IMR-90 (cell line): ENCODE measurements around the gene SPAAR. TPM values are rescaled to one million over a fixed set of nuclear protein-coding genes. Genes with fewer than 3 reads are reported as not detected.

ENCODE experiments used
- ATAC-seq: fragments of 200-7000 bp; cut with Tn5 transposase; 2 replicates; pipeline ENCODE4 v1.9.1; 2020; ENCODE audit warnings: low read depth, mild to moderate bottlenecking, moderate library complexity
- BruUV-seq: library from RNA; stranded (reverse); fragments of 400-500 nt; replicated peaks from 2 replicates; lab custom pipeline; 2021; lab: Mats Ljungman, UMichigan
- CTCF ChIA-PET: fragments of 300-600 bp; formaldehyde crosslinking; extraction: SDS; loops from one replicate; lab custom pipeline; 2021; ENCODE audit warnings: antibody characterized with exemption; lab: Yijun Ruan, JAX
- POLR2A ChIA-PET: fragments of 300-600 bp; sonication (Branson Sonifier 250); formaldehyde crosslinking; loops from one replicate; lab custom pipeline; 2022; ENCODE audit warnings: antibody characterized with exemption; ENCODE audit not compliant: unreplicated experiment; lab: Charles Lee
- DNase-seq: peaks from one replicate; pipeline ENCODE4 v3.0.0; 2013
- H2AFZ ChIP-seq: replicated peaks from 2 replicates; pipeline ENCODE3; 2013; ENCODE audit warnings: low read length, mild to moderate bottlenecking; ENCODE audit not compliant: poor library complexity
- H2AK5ac ChIP-seq: 2 replicates; pipeline ENCODE4 v1.6.1; 2013; ENCODE audit warnings: low read depth, low read length, inconsistent platforms
- H2AK9ac ChIP-seq: replicated peaks from 2 replicates; pipeline ENCODE3; 2013; ENCODE audit warnings: mild to moderate bottlenecking, low read depth, low read length, moderate library complexity; ENCODE audit not compliant: poor library complexity
- H2BK120ac ChIP-seq: 2 replicates; pipeline ENCODE4 v1.6.1; 2013; ENCODE audit warnings: low read depth, low read length, inconsistent platforms
- H2BK15ac ChIP-seq: 3 replicates; pipeline ENCODE4 v1.6.1; 2013; ENCODE audit warnings: low read depth, low read length, inconsistent platforms
- H2BK20ac ChIP-seq: 2 replicates; pipeline ENCODE4 v1.6.1; 2013; ENCODE audit warnings: low read depth, mild to moderate bottlenecking, inconsistent platforms, low read length, moderate library complexity
- H2BK5ac ChIP-seq: 2 replicates; pipeline ENCODE4 v1.6.1; 2013; ENCODE audit warnings: mild to moderate bottlenecking, low read depth, low read length, inconsistent platforms; ENCODE audit not compliant: poor library complexity, severe bottlenecking
- H3K14ac ChIP-seq: replicated peaks from 2 replicates; pipeline ENCODE4 v1.6.1; 2013; ENCODE audit warnings: low read depth, low read length, inconsistent platforms
- H3K18ac ChIP-seq: 2 replicates; pipeline ENCODE4 v1.6.1; 2013; ENCODE audit warnings: low read depth, low read length, control low read depth
- H3K23ac ChIP-seq: 2 replicates; pipeline ENCODE4 v1.6.1; 2013; ENCODE audit warnings: low read depth, low read length, inconsistent platforms
- H3K27ac ChIP-seq: 2 replicates; pipeline ENCODE4 v1.5.1; 2013; ENCODE audit warnings: mild to moderate bottlenecking, control low read depth, low read length; ENCODE audit not compliant: insufficient read depth
- H3K27me3 ChIP-seq: 2 replicates; pipeline ENCODE4 v1.6.1; 2013; ENCODE audit warnings: low read length; ENCODE audit not compliant: control insufficient read depth, insufficient read depth
- H3K36me3 ChIP-seq: 2 replicates; pipeline ENCODE4 v1.6.1; 2013; ENCODE audit warnings: low read length, mixed read lengths; ENCODE audit not compliant: control insufficient read depth, insufficient read depth
- H3K4ac ChIP-seq: 2 replicates; pipeline ENCODE4 v1.6.1; 2013; ENCODE audit warnings: low read depth, low read length, inconsistent platforms
- H3K4me1 ChIP-seq: 2 replicates; pipeline ENCODE4 v1.6.1; 2013; ENCODE audit warnings: low read length, mixed read lengths; ENCODE audit not compliant: control insufficient read depth, insufficient read depth
- H3K4me2 ChIP-seq: 2 replicates; pipeline ENCODE4 v1.6.1; 2013; ENCODE audit warnings: low read depth, mild to moderate bottlenecking, control low read depth, low read length, moderate library complexity
- H3K4me3 ChIP-seq: 2 replicates; pipeline ENCODE4 v1.5.1; 2013; ENCODE audit warnings: low read depth, mild to moderate bottlenecking, control low read depth, low read length, moderate library complexity; ENCODE audit not compliant: insufficient read depth
- H3K56ac ChIP-seq: 2 replicates; pipeline ENCODE4 v1.6.1; 2013; ENCODE audit warnings: low read length, inconsistent platforms; ENCODE audit not compliant: insufficient read depth; ENCODE audit errors: extremely low read depth
- H3K79me1 ChIP-seq, 2 experiments: 2 replicates each; pipeline ENCODE4 v1.6.1; 2013; ENCODE audit warnings: low read length in 2 of 2, inconsistent platforms in 1 of 2, low read depth in 1 of 2
- H3K9ac ChIP-seq: 2 replicates; pipeline ENCODE4 v1.6.1; 2013; ENCODE audit warnings: low read depth, low read length, control low read depth
- H3K9me1 ChIP-seq: 2 replicates; pipeline ENCODE4 v1.6.1; 2013; ENCODE audit warnings: low read length, inconsistent platforms; ENCODE audit not compliant: insufficient read depth
- H3K9me3 ChIP-seq: 2 replicates; pipeline ENCODE4 v1.6.1; 2013; ENCODE audit warnings: low read length; ENCODE audit not compliant: control insufficient read depth, insufficient read depth
- H4K20me1 ChIP-seq: 2 replicates; pipeline ENCODE4 v1.6.1; 2013; ENCODE audit warnings: low read length, inconsistent platforms; ENCODE audit not compliant: insufficient read depth
- H4K5ac ChIP-seq: 2 replicates; pipeline ENCODE4 v1.6.1; 2013; ENCODE audit warnings: mild to moderate bottlenecking, low read depth, low read length, control low read depth
- H4K8ac ChIP-seq, 2 experiments: 2 replicates each; pipeline ENCODE4 v1.6.1; 2013; ENCODE audit warnings: low read depth in 2 of 2, low read length in 2 of 2, control low read depth in 1 of 2, inconsistent platforms in 1 of 2
- H4K91ac ChIP-seq: 2 replicates; pipeline ENCODE4 v1.6.1; 2013; ENCODE audit warnings: low read depth, low read length, inconsistent platforms; ENCODE audit not compliant: insufficient read depth
- CEBPB ChIP-seq: IDR thresholded peaks from 2 replicates; pipeline ENCODE4 v1.6.1; 2012; ENCODE audit warnings: low read depth, low read length, improper control_type of control experiment
- dilution Hi-C: fragments of 300-500 bp; cut with HindIII; formaldehyde crosslinking; loops from one replicate; pipeline ENCODE4 v1.14.3; 2018; ENCODE audit warnings: low sequenced_read_pairs; ENCODE audit not compliant: unreplicated experiment
- in situ Hi-C: fragments of 300-500 bp; cut with MboI; formaldehyde crosslinking; loops from 3 replicates; pipeline ENCODE4 v1.14.3; 2019; ENCODE audit warnings: low sequenced_read_pairs, inconsistent platforms, mixed read lengths
- intact Hi-C: fragments of 100-400 bp; cut with micrococcal nuclease; formaldehyde crosslinking; loops from 2 replicates; pipeline ENCODE4 v1.10.0; 2022
- polyA plus RNA-seq, 3 experiments: library from polyadenylated mRNA; depleted of rRNA; stranded (reverse); fragments of >200 nt; gene quantifications; 2 replicates each; pipeline ENCODE4 v1.2.3, GENCODE V29; 2012; ENCODE audit warnings: low replicate concordance in 1 of 3
- total RNA-seq: library from RNA; depleted of rRNA; stranded (reverse); fragments of >200 nt; gene quantifications from 2 replicates; pipeline ENCODE4 v1.2.3, GENCODE V29; 2012
- TF ChIP-seq, protein P1 (sequence below): fragments of 150-350 bp; IDR thresholded peaks from 2 replicates; pipeline ENCODE4 v1.6.1; 2017; ENCODE audit warnings: mild to moderate bottlenecking, antibody characterized with exemption, low read length, low read depth

SPAAR gene
- total and polyA plus RNA-seq, 2 of the 4 experiments (the other 2 are of a cell fraction): 0.18 to 0.32 TPM

DNA sequence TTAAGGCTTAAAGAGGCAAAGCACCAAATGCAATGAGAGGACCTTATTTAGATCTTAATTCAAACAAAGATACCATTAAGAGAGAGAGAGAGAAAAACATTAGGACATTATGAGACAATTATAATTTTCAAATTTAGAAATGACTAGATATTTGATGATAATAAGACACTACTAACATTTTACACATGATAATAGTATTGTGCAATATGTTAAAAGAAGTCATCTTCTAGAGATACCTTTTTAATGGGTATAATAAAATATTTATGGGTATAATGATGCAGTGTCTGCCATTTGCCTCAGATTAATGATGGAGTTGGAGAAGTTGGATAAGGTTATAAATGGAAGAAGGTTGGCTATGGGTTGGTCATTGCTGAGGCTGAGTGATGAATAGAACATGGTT is 21.2 kb downstream of the SPAAR start:
- Histone ChIP-seq H2BK5ac (no peak overlapping the region), H3K56ac (no peak overlapping the region), H3K27me3 (no peaks in the 10 kb centered on the region), H4K8ac (no peak overlapping the region), H3K79me1 (no peaks in the 10 kb centered on the region), H2AK5ac (no peak overlapping the region), H2BK20ac (peak overlapping the region; percentile 79; the same call in 1 of the 2 replicates), H2AK9ac (no peak overlapping the region), H3K9me1 (peaks cover 16% of the 10 kb centered on the region), H3K4me3 (no peak overlapping the region), H3K14ac (0 out of 2 replicates have a peak overlapping the region, but pooled peaks have one; percentile 20), H3K23ac (no peak overlapping the region), H4K20me1 (no peaks in the 10 kb centered on the region), H3K9me3 (no peaks in the 10 kb centered on the region), H3K18ac (no peak overlapping the region), H3K9ac (no peak overlapping the region), H3K4me1 (peaks cover 5% of the 10 kb centered on the region), H2AFZ (no peak overlapping the region), H2BK120ac (0 out of 2 replicates have a peak overlapping the region, but pooled peaks have one; percentile 80), H3K27ac (no peak overlapping the region), H3K4me2 (no peak overlapping the region), H3K4ac (no peak overlapping the region), H4K91ac (no peak overlapping the region), H3K36me3 (no peaks in the 10 kb centered on the region), H2BK15ac (peak overlapping the region; percentile 66; the same call in 1 of the 3 replicates), H4K5ac (no peak overlapping the region)
- intact Hi-C loops: no loop called here
- DNase-seq (no peak), ATAC-seq (no peak)
- POLR2A ChIA-PET: no interaction called here
- dilution Hi-C loops: no loop called here
- peak; percentile 73; the same call in 1 of the 2 replicates for TF ChIP-seq CEBPB
- TF ChIP-seq, protein P1, sequence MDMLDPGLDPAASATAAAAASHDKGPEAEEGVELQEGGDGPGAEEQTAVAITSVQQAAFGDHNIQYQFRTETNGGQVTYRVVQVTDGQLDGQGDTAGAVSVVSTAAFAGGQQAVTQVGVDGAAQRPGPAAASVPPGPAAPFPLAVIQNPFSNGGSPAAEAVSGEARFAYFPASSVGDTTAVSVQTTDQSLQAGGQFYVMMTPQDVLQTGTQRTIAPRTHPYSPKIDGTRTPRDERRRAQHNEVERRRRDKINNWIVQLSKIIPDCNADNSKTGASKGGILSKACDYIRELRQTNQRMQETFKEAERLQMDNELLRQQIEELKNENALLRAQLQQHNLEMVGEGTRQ: no peak
- in situ Hi-C loops: no loop called here
- no TSS peak for BruUV-seq
- CTCF ChIA-PET: no interaction called here
